NB4 (cell line): ENCODE results near the gene LRG1.

Experiments
- CTCF ChIP-seq: IDR thresholded peaks from one replicate; pipeline ENCODE4 v1.5.1; 2012; ENCODE audit warnings: low read depth, low read length
- POLR2A ChIP-seq: IDR thresholded peaks from 2 replicates; pipeline ENCODE4 v1.6.1; 2011; ENCODE audit warnings: mild to moderate bottlenecking; ENCODE audit not compliant: insufficient read length; ENCODE audit errors: extremely low read depth

GRCh38 chr19:4510435-4511255 lies 29.2 kb downstream of the LRG1 start:
- TF ChIP-seq CTCF: no peak
- TF ChIP-seq POLR2A: no peak
